Activated CD4-positive, CD25-positive, alpha-beta regulatory T cell treated with anti-CD3 and anti-CD28 coated beads, Interleukin-2, amount 50 U/mL, for 72 hours (primary cell): ENCODE data around the gene STEAP3.

Experiments used
- DNase-seq: peaks from one replicate; pipeline ENCODE4 v3.0.0; 2021

The STEAP3 gene

GRCh38 chr2:119248751-119249150 lies 25.1 kb downstream of the STEAP3 start:
- DNase-seq: no peak

- no peak for DNase-seq
These were observed 25.7 kb downstream of the STEAP3 start for GRCh38 chr2:119249311-119249710.

GRCh38 chr2:119249855-119250717 lies 26.5 kb downstream of the STEAP3 start:
- no peak for DNase-seq

GRCh38 chr2:119250718-119251290 lies 27.2 kb downstream of the STEAP3 start:
- DNase-seq: no peak

DNA sequence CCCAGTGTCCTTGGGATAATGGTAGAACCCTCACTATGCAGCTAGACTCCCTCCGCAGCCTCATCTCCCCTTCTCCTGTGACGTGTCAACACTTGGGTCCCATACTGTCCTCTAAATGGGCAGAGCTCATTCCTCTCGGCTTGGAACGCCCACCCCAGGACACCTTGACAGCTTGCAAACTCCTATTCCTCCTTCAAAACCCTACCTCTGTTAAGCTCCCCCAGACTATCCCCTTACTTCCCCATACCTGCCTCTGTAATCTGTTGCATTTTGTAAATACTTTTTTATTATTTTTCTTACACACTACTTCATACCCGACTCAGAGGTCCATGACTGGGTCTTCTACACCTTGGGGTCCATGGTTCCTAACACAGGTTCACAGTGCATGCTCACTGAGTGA lies 28.0 kb downstream of the STEAP3 start:
- DNase-seq: no peak

DNA sequence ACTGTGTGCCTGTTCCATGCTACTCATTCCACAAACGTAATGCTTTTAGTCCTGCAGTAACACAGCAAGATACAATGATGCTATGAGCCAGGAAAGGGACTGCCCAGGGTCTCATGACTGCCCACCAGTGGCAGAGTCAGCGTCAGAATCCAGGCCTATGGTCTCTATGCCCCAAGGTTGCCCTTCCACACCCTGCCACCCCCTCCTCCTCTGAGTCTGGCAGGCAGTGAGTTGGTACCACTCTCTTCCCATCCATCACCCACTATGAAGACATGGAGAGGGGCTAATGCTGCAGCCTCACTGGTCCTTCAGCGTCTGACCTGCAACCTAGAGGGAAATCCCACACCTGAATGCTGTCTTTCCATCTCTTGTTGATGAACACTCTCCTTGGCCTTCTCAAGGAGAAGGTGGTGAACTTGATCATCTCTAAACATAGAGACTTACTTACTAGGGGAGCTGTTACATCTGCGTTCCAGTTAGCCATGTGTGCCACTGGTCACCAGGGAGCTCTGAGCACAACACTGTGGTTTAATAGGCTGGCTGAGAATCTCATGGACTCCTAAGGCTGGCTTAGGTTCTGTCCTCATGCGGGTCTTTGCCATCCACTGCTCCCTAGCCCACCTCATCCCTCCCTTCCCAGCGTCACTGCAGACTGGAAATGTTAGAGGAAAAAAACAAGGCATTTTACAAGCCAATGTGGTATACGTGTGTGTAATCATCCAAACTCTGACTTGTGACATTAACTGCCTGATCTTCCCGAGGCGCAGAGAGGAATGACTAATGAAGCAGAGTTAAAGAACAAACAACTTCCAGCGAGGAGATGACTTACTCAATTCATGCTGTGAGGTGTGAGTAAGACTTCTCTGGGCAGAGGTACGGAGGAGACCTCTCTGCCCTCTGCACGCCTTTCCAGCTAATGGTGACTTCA lies 28.8 kb downstream of the STEAP3 start:
- no peak for DNase-seq

DNA sequence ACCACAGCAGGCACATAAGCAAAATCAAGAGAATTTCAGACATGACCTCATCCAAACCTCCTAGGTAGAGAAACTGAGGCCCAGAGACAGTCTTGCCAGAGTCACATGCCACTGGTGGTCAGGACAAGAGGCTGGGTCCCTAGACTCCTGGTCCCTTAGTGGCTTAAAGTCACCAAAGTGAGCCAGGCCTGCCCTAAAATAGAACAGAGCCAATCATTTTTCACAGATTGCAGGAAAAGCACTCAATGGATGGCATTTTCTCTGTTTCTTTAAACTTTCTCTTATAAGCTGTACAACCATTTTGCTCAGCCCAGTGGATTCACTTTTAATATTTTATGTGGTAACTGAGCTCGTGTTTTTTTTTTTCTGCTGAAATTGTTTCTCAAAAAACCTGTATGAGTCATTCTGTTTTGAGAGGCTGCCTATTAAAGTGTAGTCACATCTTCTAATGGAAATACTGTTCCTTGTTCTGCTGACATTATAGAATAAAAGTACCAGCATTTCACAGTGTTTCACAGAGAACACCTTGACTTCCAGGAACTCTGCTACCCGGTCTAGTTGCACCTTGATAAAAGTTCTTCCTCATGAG lies 29.6 kb downstream of the STEAP3 start:
- DNase-seq: no peak

DNA sequence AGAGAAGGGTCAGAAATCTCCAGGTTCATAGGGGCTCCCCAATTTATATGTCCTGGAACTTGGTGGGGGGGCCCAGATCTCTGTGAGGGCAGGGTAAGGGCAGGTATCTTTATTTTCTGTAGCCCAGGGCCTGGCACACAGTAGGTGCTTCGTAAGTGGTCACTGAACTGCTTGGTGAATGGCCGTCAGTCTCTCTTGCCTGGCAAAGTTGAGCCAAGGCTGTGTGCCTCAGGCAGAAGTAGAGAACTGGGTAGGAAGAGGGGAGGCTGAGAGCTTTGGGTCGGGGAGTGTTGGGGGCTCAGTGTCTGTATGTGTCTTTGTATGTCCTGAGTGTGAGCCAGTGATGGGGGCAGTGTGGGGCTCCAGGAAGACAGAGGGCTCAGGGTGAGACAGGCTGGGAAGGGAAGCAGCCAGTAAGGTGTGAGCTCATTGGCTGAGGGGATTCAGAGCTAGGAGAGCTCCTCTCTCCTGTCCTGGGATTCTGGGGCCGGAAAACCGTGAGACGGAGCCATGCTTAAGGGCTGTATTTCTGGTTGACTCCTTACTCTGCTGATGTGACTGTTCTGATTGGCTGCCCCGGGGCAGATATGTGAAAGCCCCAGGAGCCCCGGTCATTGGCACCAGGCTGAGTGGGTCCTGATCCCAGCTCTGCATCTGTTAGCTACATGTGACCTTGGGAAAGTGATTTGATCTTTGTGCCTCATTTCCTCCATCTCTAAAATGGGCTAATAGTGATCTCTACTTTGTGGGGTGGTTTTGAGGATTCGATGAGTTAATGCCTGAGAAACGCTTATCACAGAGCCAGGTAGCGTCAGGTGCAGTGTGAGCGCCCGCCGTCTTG lies 30.3 kb downstream of the STEAP3 start:
- no peak for DNase-seq

- DNase-seq: no peak
These were observed 31.0 kb downstream of the STEAP3 start for GRCh38 chr2:119254601-119255080.

DNA sequence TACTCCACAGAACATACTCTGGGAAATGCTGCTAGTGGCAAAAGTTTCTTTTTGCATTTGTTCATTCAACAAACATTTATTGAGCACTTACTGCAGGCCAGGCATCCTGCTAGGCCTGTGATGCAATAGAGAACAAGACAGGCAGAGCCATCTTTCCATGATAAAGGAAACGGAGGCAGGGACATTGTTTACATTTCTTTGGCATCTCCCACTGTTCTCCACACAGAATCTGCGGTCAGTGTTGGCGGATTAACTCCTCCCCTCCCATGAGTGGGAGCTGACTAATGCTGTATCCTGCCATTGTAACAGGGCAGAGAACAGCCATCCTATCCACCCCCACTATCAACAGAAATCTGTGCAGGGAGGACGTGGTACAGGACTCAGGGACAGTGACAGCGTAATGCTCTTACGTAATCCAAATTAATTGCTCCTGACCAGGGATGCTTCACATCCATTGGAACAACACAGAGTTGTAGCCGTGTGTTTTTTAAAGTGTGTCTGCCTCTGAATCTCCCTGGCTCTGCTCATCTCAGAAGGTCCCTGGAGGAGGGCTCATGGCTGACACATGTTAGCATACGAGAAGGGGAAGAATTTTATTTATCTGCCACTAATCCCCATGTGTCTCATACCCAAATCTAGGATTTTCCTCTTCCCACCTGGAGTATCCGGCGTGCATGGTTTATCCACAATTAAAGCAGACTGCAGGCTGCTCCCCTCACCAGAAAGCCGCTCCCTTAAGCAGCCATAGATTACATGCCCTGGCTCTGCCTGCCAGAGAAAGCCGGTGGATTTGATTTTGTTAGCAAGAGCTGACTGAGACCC lies 32.3 kb downstream of the STEAP3 start:
- DNase-seq: no peak

DNA sequence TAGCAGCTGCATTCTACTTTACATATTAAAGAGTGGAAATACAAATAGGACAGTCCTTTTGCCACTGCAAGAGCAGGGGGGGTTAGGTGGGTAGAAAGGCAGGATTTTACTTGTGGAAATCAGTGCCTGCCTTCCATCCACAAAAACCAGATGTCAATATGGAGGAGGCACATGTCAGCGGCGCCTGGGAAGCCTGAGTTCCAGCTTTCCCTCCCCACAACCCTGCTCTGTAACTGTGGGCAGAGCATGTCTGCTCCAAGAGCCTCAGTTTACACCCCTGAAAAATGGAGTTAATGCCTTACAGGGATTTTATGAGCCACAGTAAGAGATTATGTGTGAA lies 32.9 kb downstream of the STEAP3 start:
- no peak for DNase-seq

- no peak for DNase-seq
These were observed 33.6 kb downstream of the STEAP3 start for GRCh38 chr2:119257198-119257597.

DNA sequence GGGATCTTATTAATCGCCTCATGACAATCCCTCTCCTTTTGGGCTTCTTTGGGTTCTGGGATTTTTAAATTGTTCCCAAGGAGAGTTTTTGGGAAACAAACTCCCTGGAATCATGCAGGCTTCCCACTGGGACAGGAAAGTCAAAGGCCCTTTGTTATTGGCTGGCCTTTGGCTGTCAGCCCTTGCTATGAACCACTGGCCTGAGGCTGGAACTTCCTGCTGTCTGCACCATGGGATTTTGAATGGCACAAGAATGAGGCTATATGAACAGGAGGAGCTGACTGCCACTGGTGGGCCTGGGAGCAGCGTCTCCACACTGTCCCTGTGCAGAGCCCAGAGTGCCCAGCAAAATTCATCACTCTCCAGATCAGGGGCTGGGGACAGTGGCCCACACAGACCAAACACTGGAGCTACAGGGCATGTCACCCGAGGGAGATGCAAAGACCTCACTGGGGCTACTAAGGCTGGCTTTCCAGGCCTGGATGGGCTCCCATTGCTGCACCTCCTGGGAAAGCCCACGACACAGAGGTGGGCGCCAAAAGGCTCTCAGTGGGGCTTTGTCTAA lies 35.7 kb downstream of the STEAP3 start:
- no peak for DNase-seq

- no peak for DNase-seq
These were observed 37.2 kb downstream of the STEAP3 start for GRCh38 chr2:119260646-119261492.

- no peak for DNase-seq
These were observed 38.0 kb downstream of the STEAP3 start for GRCh38 chr2:119261493-119262225.

DNA sequence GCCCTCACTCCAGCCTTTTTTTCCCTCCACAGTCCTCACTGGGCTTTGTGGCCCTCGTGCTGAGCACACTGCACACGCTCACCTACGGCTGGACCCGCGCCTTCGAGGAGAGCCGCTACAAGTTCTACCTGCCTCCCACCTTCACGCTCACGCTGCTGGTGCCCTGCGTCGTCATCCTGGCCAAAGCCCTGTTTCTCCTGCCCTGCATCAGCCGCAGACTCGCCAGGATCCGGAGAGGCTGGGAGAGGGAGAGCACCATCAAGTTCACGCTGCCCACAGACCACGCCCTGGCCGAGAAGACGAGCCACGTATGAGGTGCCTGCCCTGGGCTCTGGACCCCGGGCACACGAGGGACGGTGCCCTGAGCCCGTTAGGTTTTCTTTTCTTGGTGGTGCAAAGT lies 39.4 kb downstream of the STEAP3 start:
- DNase-seq: no peak

GRCh38 chr2:119263656-119264055 lies 40.0 kb downstream of the STEAP3 start:
- no peak for DNase-seq

GRCh38 chr2:119264781-119265692 lies 41.4 kb downstream of the STEAP3 start:
- DNase-seq: no peak
